Measurements from ENCODE around the gene CD248. TPM values are rescaled to one million over a fixed set of nuclear protein-coding genes. Genes with fewer than 3 reads are reported as not detected.

Gene CD248
- total RNA-seq, 1 experiment from 2014 or later = 2.6 TPM

DNA sequence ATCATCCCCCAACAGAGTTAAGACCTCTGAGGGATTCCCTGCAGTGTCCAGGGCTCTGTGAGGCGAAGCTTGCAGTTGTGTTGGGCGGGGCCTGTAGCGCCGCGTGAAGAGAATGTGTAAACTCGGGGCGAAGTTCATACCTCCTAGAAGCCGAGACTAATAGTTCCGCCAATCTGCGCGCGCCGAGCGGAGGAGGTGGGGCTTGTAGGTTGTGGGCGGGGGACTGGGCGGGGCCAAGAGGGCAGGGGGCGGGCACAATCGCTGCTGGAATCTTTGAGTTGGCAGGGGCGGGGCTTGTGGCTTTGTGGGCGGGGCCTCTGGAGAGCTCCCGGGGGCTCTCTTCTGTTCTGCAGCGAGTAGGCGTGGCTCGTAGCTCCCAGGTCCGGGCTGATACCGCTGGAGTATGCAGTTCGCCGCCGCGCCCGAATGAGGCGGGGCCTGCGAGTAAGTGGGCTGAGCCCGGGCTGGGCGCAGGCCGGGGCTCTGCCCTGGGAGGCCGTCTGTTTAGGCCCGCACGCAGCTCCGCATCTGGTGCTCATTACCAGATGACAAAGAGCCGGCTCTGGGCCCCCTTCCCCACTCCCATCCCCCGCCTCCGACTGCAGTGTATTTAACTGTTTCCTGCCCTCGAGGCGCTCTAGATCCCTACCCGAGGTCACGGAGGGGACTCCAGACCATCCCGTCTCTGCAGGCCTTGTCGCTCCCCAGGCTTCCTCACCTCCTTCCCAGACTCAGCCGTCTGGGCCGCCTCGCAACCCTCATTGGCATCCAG, 4.1 kb downstream of the CD248 start:
- Mint-ChIP-seq H3K36me3 (no peaks in the 10 kb centered on the region), H3K4me1 (peaks cover 18% of the 10 kb centered on the region), H3K27me3 (ENCODE audit: low read depth) (peaks cover 5% of the 10 kb centered on the region; the same call in 1 of the 2 replicates), H3K4me3 (peak overlapping the region; percentile 87), H3K9me3 (no peaks in the 10 kb centered on the region), H3K27ac (peak overlapping the region; percentile 99)
- ChIA-PET CTCF (interaction anchor here (0.5 to 5.8 kb wide), 46 partner anchors 9 to 607 kb away, joined by 3 to 319 read pairs (median 8); partner anchors contain the start of genes B4GAT1, BRMS1, DPP3 and FIBP), POLR2A (interaction anchor here (0.5 to 2.8 kb wide), 20 partner anchors 9 to 170 kb away, joined by 3 to 20 read pairs (median 5); partner anchors contain the start of genes BRMS1, NPAS4, RIN1 and SLC29A2)
- TF ChIP-seq GABPB1 (CRISPR knock-in tag; IDR thresholded peaks at IDR 0.05) = peak; percentile 13; the same call in 1 of the 2 replicates
- TF ChIP-seq, protein P1, sequence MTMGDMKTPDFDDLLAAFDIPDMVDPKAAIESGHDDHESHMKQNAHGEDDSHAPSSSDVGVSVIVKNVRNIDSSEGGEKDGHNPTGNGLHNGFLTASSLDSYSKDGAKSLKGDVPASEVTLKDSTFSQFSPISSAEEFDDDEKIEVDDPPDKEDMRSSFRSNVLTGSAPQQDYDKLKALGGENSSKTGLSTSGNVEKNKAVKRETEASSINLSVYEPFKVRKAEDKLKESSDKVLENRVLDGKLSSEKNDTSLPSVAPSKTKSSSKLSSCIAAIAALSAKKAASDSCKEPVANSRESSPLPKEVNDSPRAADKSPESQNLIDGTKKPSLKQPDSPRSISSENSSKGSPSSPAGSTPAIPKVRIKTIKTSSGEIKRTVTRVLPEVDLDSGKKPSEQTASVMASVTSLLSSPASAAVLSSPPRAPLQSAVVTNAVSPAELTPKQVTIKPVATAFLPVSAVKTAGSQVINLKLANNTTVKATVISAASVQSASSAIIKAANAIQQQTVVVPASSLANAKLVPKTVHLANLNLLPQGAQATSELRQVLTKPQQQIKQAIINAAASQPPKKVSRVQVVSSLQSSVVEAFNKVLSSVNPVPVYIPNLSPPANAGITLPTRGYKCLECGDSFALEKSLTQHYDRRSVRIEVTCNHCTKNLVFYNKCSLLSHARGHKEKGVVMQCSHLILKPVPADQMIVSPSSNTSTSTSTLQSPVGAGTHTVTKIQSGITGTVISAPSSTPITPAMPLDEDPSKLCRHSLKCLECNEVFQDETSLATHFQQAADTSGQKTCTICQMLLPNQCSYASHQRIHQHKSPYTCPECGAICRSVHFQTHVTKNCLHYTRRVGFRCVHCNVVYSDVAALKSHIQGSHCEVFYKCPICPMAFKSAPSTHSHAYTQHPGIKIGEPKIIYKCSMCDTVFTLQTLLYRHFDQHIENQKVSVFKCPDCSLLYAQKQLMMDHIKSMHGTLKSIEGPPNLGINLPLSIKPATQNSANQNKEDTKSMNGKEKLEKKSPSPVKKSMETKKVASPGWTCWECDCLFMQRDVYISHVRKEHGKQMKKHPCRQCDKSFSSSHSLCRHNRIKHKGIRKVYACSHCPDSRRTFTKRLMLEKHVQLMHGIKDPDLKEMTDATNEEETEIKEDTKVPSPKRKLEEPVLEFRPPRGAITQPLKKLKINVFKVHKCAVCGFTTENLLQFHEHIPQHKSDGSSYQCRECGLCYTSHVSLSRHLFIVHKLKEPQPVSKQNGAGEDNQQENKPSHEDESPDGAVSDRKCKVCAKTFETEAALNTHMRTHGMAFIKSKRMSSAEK (CRISPR knock-in tag; IDR thresholded peaks at IDR 0.05; ENCODE audit: borderline replicate concordance) = no peak
- ATAC-seq (peak; percentile 82), DNase-seq (ENCODE audit: low spot score) (peak; percentile 100)

DNA sequence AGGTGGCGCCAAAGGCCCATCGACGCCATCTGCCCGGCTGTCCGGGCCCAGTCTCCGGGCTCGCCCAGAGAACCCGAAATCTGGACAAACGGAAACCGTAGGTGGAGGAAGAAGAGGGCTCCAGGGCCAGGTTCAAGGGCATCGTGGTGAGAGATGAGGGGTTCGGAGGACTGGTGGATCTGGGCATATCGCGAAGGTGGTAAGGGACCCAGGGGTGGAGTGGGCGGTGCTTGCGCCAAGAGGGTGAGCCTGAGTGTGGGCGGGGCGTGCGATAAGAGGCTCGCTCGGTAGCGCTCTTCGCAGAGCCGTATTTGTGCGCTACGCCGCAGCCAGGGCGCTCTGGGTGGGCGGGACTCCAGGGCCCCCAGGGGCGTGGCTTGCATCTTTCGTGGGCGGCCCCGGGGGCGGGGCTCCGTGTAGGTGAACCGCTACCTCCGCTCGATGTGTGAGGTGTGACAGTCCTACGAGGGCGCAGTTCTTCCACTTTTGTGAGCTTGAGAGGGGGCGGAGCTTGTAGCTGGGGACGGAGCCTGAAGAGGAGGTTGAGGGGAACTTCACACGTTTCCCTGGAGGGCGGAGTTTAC, 4.8 kb downstream of the CD248 start:
- peaks cover 8% of the 10 kb centered on the region for H3K27me3 Mint-ChIP-seq (ENCODE audit: low read depth)
- no peaks in the 10 kb centered on the region for H3K36me3 Mint-ChIP-seq
- H3K27ac Mint-ChIP-seq = peak overlapping the region; percentile 99
- DNase-seq (ENCODE audit: low spot score) = peak; percentile 94
- CTCF ChIA-PET = interaction anchor here (0.5 to 5.8 kb wide), 53 partner anchors 10 to 710 kb away, joined by 3 to 319 read pairs (median 8); partner anchors contain the start of genes B4GAT1, BRMS1, DPP3 and FIBP
- ATAC-seq = peak; percentile 55
- no peaks in the 10 kb centered on the region for H3K9me3 Mint-ChIP-seq
- POLR2A ChIA-PET = interaction anchor here (0.5 to 2.8 kb wide), 23 partner anchors 10 to 169 kb away, joined by 3 to 20 read pairs (median 4); partner anchors contain the start of genes BRMS1, NPAS4, RIN1 and SLC29A2
- H3K4me3 Mint-ChIP-seq = peak overlapping the region; percentile 87
- H3K4me1 Mint-ChIP-seq = peaks cover 13% of the 10 kb centered on the region
- TF ChIP-seq ATF1 (CRISPR knock-in tag; IDR thresholded peaks at IDR 0.05) = no peak
- TF ChIP-seq KAT7 (CRISPR knock-in tag; IDR thresholded peaks at IDR 0.05; ENCODE audit: borderline replicate concordance) = no peak
- TF ChIP-seq NR3C1 (CRISPR knock-in tag; conservative IDR thresholded peaks at IDR 0.05; ENCODE audit: low read depth) = no peak
- TF ChIP-seq SMAD4 (CRISPR knock-in tag; IDR thresholded peaks at IDR 0.05) = no peak
- TF ChIP-seq, protein P2, sequence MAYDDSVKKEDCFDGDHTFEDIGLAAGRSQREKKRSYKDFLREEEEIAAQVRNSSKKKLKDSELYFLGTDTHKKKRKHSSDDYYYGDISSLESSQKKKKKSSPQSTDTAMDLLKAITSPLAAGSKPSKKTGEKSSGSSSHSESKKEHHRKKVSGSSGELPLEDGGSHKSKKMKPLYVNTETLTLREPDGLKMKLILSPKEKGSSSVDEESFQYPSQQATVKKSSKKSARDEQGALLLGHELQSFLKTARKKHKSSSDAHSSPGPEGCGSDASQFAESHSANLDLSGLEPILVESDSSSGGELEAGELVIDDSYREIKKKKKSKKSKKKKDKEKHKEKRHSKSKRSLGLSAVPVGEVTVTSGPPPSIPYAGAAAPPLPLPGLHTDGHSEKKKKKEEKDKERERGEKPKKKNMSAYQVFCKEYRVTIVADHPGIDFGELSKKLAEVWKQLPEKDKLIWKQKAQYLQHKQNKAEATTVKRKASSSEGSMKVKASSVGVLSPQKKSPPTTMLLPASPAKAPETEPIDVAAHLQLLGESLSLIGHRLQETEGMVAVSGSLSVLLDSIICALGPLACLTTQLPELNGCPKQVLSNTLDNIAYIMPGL (CRISPR knock-in tag; IDR thresholded peaks at IDR 0.05) = peak; percentile 89
- TF ChIP-seq IRF2 (CRISPR knock-in tag; IDR thresholded peaks at IDR 0.05; ENCODE audit: borderline replicate concordance, low read depth) = no peak
- no peak for TF ChIP-seq ZNF263 (CRISPR knock-in tag; IDR thresholded peaks at IDR 0.05; ENCODE audit: low read depth)
- TF ChIP-seq, protein P3, sequence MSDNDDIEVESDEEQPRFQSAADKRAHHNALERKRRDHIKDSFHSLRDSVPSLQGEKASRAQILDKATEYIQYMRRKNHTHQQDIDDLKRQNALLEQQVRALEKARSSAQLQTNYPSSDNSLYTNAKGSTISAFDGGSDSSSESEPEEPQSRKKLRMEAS (CRISPR knock-in tag; IDR thresholded peaks at IDR 0.05) = peak; percentile 79
- TF ChIP-seq TCF7 (CRISPR knock-in tag; IDR thresholded peaks at IDR 0.05; ENCODE audit: low read depth) = no peak
- TF ChIP-seq, protein P4, sequence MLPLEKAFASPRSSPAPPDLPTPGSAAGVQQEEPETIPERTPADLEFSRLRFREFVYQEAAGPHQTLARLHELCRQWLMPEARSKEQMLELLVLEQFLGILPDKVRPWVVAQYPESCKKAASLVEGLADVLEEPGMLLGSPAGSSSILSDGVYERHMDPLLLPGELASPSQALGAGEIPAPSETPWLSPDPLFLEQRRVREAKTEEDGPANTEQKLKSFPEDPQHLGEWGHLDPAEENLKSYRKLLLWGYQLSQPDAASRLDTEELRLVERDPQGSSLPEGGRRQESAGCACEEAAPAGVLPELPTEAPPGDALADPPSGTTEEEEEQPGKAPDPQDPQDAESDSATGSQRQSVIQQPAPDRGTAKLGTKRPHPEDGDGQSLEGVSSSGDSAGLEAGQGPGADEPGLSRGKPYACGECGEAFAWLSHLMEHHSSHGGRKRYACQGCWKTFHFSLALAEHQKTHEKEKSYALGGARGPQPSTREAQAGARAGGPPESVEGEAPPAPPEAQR (CRISPR knock-in tag; IDR thresholded peaks at IDR 0.05) = no peak
- TF ChIP-seq MXD4 (CRISPR knock-in tag; IDR thresholded peaks at IDR 0.05; ENCODE audit: borderline replicate concordance) = no peak
- peak; percentile 83; the same call in 1 of the 2 replicates for TF ChIP-seq ZNF232 (CRISPR knock-in tag; IDR thresholded peaks at IDR 0.05)
- no peak for TF ChIP-seq GABPB1 (CRISPR knock-in tag; IDR thresholded peaks at IDR 0.05)
- TF ChIP-seq, protein P5, sequence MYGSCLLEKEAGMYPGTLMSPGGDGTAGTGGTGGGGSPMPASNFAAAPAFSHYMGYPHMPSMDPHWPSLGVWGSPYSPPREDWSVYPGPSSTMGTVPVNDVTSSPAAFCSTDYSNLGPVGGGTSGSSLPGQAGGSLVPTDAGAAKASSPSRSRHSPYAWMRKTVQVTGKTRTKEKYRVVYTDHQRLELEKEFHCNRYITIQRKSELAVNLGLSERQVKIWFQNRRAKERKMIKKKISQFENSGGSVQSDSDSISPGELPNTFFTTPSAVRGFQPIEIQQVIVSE (CRISPR knock-in tag; IDR thresholded peaks at IDR 0.05; ENCODE audit: borderline replicate concordance) = no peak
- no peak for TF ChIP-seq SMAD3 (CRISPR knock-in tag; IDR thresholded peaks at IDR 0.05; ENCODE audit: borderline replicate concordance)
- no peak for TF ChIP-seq NR2C2 (CRISPR knock-in tag; IDR thresholded peaks at IDR 0.05)
- TF ChIP-seq HMGA2 (CRISPR knock-in tag; IDR thresholded peaks at IDR 0.05) = no peak
- no peak for TF ChIP-seq GTF2I (CRISPR knock-in tag; conservative IDR thresholded peaks at IDR 0.05)
- TF ChIP-seq, protein P6, sequence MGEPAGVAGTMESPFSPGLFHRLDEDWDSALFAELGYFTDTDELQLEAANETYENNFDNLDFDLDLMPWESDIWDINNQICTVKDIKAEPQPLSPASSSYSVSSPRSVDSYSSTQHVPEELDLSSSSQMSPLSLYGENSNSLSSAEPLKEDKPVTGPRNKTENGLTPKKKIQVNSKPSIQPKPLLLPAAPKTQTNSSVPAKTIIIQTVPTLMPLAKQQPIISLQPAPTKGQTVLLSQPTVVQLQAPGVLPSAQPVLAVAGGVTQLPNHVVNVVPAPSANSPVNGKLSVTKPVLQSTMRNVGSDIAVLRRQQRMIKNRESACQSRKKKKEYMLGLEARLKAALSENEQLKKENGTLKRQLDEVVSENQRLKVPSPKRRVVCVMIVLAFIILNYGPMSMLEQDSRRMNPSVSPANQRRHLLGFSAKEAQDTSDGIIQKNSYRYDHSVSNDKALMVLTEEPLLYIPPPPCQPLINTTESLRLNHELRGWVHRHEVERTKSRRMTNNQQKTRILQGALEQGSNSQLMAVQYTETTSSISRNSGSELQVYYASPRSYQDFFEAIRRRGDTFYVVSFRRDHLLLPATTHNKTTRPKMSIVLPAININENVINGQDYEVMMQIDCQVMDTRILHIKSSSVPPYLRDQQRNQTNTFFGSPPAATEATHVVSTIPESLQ (CRISPR knock-in tag; IDR thresholded peaks at IDR 0.05) = no peak
- TF ChIP-seq ZNF396 (CRISPR knock-in tag; IDR thresholded peaks at IDR 0.05; ENCODE audit: borderline replicate concordance) = no peak
